Inferior parietal cortex (tissue), 1 donor: Measurements from ENCODE around the gene PGLYRP3.

Source experiments
- DNase-seq: peaks from one replicate; pipeline ENCODE4 v3.0.0-alpha.2; 2016; ENCODE audit errors: extremely low spot score

PGLYRP3 gene

DNA sequence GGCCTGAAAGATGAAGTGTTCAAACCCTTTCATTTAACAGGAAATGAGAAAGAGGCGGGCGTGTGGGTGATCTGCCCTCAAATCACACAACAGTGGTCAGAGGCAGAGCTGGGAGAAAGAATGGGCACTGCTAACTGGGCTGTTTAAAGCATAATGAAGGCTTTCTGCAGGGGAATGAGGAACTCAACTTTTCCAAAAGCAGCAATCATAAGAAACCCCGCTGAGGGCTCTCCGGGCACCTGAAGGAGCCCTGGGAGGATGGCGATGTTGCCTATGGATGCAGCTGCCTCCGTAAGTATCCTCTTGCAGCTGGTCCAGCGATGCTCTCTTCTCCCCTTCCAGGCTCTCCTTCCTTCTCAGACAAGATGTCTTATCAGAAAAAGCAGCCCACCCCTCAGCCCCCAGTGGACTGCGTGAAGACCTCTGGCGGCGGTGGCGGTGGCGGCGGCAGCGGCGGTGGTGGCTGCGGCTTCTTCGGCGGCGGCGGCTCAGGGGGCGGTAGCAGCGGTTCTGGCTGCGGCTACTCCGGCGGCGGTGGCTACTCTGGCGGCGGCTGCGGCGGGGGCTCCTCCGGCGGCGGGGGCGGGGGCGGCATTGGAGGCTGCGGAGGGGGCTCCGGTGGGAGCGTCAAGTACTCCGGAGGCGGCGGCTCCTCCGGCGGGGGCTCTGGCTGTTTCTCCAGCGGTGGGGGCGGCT lies 52.0 kb downstream of the PGLYRP3 start:
- peak; percentile 25 for DNase-seq

- no peak for DNase-seq
Observed at GRCh38 chr1:153259387-153259786, 53.4 kb downstream of the PGLYRP3 start, which contains the start of gene LORICRIN. Gene LORICRIN (plus strand): TSS chr1:153259687. CDS start chr1:153260950, 1,263 bp downstream.

DNA sequence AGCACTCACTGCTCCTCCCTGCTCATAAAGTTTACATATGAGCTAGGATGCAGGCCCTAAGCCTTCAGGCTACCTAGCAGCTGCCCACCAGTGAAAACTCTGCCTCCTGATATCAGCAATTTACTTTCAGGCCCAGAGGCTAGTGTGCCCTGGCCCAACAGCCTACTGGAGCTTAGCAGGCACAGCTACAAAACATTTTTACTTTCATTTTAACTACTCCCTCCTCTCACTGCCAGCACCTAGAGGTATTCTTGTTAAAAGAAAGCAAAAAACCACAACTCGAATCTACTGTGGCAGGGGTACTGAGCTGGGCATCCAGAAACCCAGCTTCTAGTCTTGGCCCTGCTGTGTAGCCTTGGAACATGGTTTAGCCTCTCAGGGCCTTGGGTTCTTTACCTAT lies 59.1 kb downstream of the PGLYRP3 start:
- no peak for DNase-seq

- no peak for DNase-seq
Observed at GRCh38 chr1:153253076-153253475, 59.7 kb downstream of the PGLYRP3 start.

- no peak for DNase-seq
Observed at GRCh38 chr1:153251988-153252387, 60.8 kb downstream of the PGLYRP3 start.

DNA sequence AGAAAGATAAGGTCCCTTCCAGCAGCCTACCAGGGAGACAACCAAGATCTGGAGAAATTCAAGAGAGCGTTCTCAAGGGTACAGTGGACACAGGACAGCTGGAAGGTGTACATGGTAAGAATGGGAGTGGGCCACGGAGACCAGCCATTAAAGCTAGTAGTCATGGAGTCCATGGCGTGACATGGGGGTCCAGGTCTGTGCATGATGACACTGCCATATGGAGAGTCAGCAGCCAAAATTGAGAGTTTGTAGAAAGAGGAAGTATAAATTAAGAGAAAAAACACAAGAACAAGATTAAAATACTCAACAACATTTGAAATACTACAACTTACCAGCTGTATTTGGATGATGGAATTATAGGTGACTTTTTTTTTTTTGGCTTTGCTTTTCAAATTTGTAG lies 61.2 kb downstream of the PGLYRP3 start:
- DNase-seq: no peak

DNA sequence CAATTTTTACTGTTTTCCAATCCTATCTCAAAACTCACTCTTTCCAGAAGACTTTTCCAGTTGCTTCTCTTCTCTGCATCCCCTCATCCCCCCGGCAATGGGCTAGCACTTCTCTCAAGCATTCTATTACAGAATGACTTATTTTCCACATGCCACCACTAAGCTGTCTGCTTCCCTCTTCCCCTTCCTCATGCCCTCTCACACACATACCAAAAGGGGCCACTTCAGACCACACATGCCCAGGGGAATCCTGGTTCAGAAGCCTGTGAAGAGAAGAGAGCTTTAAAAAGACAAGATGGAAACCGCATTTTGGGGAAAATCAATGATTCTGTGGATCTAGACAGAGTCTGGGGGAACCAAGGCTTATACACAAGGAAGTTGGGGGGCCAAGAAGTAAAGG lies 61.7 kb downstream of the PGLYRP3 start:
- no peak for DNase-seq

GRCh38 chr1:153250166-153250565 lies 62.6 kb downstream of the PGLYRP3 start:
- DNase-seq: no peak

DNA sequence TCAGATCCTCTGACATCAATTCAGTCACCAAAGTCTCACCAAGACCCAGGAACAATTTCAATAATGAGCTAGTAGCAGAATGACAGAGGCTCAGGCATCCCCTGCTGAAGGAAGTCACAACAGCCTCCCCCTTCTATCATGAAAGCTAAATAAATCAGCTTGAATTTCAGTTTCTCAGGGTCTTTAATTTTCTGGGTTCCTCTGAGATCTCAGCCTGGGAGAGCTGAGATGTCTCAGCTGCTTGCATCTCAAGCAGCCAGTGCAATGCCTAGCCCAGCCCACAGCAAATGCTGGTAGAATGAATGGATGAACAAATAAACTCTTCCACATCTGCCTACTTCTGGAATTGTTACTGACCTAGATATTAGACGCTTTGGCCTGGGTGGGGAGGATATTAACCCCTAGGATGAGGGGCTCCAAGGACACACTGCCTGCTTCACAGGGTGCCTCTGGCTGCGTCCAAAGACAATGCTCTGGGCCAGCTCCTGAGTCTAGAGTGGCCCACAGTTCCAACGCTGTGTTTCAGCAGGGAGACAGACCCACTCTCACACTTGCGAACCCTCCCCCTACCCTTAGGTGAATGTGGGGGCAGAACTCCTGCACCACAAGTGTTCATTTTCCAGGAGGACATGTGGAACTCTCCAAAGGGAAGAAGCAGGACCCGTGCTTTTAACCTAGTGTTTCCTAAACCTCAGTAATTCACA lies 64.4 kb downstream of the PGLYRP3 start:
- no peak for DNase-seq
